ENCODE measurements around the gene ESYT3.

- TF ChIP-seq REST (IDR thresholded peaks at IDR 0.05; ENCODE audit: insufficient read depth in 1 of 2, low read depth in 2 of 2, low read length in 1 of 2) (no peak), CTCF (IDR thresholded peaks at IDR 0.05) (no peak), POLR2AphosphoS5 (IDR thresholded peaks at IDR 0.05; ENCODE audit: low read depth, low read length) (no peak), TCF7L2 (IDR thresholded peaks at IDR 0.05; ENCODE audit: low read depth, low read length) (no peak), SIN3A (IDR thresholded peaks at IDR 0.05; ENCODE audit: borderline replicate concordance, insufficient read depth, low read depth, low read length) (no peak)
These were observed 75.2 kb downstream of the ESYT3 start for GRCh38 chr3:138509586-138509985.

All from Panc1 (cell line).